NCI-H226 (cell line): Measurements from ENCODE around the gene MAPK8IP2.
A peak's percentile ranks its signal among the peaks of the same experiment; 100 is the strongest.
"Not testable (repeated sequence)": the region's sequence is repeated elsewhere in the genome, so short reads cannot be mapped to it uniquely, and the experiment has no call there.

Source experiments
- DNase-seq: peaks from one replicate; pipeline ENCODE4 v3.0.0-alpha.2; 2015

The MAPK8IP2 gene

GRCh38 chr22:50641696-50642607, 41.4 kb downstream of the MAPK8IP2 start:
- DNase-seq, result no peak

- DNase-seq, result not testable (repeated sequence)
These were observed 42.6 kb downstream of the MAPK8IP2 start for GRCh38 chr22:50643021-50643820.

- DNase-seq, result not testable (repeated sequence)
These were observed 43.2 kb downstream of the MAPK8IP2 start for GRCh38 chr22:50643821-50644101.

- DNase-seq, result no peak
These were observed 52.7 kb downstream of the MAPK8IP2 start for GRCh38 chr22:50653256-50653655.

- not testable (repeated sequence) for DNase-seq
These were observed 54.1 kb downstream of the MAPK8IP2 start for GRCh38 chr22:50654664-50655063.

GRCh38 chr22:50656122-50657070, 55.8 kb downstream of the MAPK8IP2 start:
- no peak for DNase-seq

GRCh38 chr22:50657925-50658324, 57.3 kb downstream of the MAPK8IP2 start:
- DNase-seq, result no peak

- DNase-seq, result not testable (repeated sequence)
These were observed 59.1 kb downstream of the MAPK8IP2 start for GRCh38 chr22:50659711-50660110.

GRCh38 chr22:50660306-50660705, 59.7 kb downstream of the MAPK8IP2 start:
- DNase-seq, result peak; percentile 26
